OCI-LY1 (cell line): ENCODE measurements around the gene NMUR2.

Experiments used
- EZH2 ChIP-seq: fragments of 200-600 bp; sonication (generic), shearing (Covaris generic); IDR thresholded peaks from 2 replicates; pipeline ENCODE4 v1.8.0; 2017; ENCODE audit warnings: borderline replicate concordance, mixed run types, mild to moderate bottlenecking, antibody characterized with exemption, low read length, moderate library complexity, mixed read lengths
- TF ChIP-seq, protein P1 (sequence below): fragments of 200-600 bp; sonication (generic), shearing (Covaris generic); IDR thresholded peaks from 2 replicates; pipeline ENCODE4 v1.5.1; 2017; ENCODE audit warnings: mild to moderate bottlenecking, antibody characterized with exemption, low read length, moderate library complexity, mixed read lengths

DNA sequence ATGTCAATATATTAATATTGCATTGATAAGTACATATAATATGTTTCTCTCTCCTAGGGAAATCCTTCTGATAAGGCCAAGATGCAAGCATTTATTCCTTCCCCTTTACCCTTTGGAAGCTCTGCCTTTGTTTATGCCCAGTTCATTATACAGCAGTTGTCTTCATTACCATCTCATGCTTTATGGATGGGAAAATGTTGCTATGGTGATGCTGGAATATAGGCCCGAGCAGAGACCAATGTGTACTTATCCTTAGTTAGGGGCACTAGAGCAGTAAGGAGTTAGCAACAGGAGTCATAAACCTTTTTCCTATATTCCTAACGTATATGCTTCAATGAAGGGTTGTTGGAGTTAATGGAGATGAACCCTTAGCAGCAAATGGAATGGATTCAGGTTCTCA lies 19.4 kb upstream of the NMUR2 start:
- no peak for TF ChIP-seq EZH2
- TF ChIP-seq, protein P1, sequence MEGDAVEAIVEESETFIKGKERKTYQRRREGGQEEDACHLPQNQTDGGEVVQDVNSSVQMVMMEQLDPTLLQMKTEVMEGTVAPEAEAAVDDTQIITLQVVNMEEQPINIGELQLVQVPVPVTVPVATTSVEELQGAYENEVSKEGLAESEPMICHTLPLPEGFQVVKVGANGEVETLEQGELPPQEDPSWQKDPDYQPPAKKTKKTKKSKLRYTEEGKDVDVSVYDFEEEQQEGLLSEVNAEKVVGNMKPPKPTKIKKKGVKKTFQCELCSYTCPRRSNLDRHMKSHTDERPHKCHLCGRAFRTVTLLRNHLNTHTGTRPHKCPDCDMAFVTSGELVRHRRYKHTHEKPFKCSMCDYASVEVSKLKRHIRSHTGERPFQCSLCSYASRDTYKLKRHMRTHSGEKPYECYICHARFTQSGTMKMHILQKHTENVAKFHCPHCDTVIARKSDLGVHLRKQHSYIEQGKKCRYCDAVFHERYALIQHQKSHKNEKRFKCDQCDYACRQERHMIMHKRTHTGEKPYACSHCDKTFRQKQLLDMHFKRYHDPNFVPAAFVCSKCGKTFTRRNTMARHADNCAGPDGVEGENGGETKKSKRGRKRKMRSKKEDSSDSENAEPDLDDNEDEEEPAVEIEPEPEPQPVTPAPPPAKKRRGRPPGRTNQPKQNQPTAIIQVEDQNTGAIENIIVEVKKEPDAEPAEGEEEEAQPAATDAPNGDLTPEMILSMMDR, result no peak
